ENCODE measurements around the gene PALM. TPM values are rescaled to one million over a fixed set of nuclear protein-coding genes. Genes with fewer than 3 reads are reported as not detected.

PALM gene
- total and polyA plus RNA-seq, 4 donors = 16.2 to 45.7 (median 28.1) TPM

GRCh38 chr19:715347-715746 lies 6.6 kb downstream of the PALM start:
- Histone ChIP-seq H3K9me3 (ENCODE audit: control insufficient read depth in 4 of 4, insufficient read depth in 3 of 4, low read length in 3 of 4) (peaks cover 0 to 4% (median 3%) of the 10 kb centered on the region in 4 donors), H3K36me3 (ENCODE audit: control insufficient read depth in 4 of 4, insufficient read depth in 4 of 4, low read length in 4 of 4) (peaks cover 0 to 4% (median 1%) of the 10 kb centered on the region in 4 donors), H3K9ac (ENCODE audit: insufficient read depth in 1 of 2, low read length in 2 of 2) (no peak overlapping the region), H3K4me1 (ENCODE audit: control insufficient read depth in 5 of 5, insufficient read depth in 5 of 5, low read length in 5 of 5) (peaks cover 0 to 14% (median 3%) of the 10 kb centered on the region in 5 donors), H3K27ac (ENCODE audit: low read depth in 1 of 2, low read length in 1 of 2) (no peak overlapping the region), H3K27me3 (ENCODE audit: control insufficient read depth in 3 of 3, insufficient read depth in 3 of 3, low read length in 2 of 3) (no peaks in the 10 kb centered on the region), H3K4me3 (no peak overlapping the region)
- no peak for TF ChIP-seq CTCF (IDR thresholded peaks at IDR 0.05; ENCODE audit: control extremely low read depth, extremely low read depth)
- 94 to 95% methylated on average over 3 of the region's 3 CpGs for WGBS, 2 donors
- DNase-seq (no peak), ATAC-seq (ENCODE audit: insufficient read depth, low FRiP score) (no peak)

GRCh38 chr19:718251-718951 lies 9.7 kb downstream of the PALM start:
- Histone ChIP-seq H3K4me3 (no peak overlapping the region), H3K27me3 (ENCODE audit: control insufficient read depth in 3 of 3, insufficient read depth in 3 of 3, low read length in 2 of 3) (no peaks in the 10 kb centered on the region), H3K9me3 (ENCODE audit: control insufficient read depth in 4 of 4, insufficient read depth in 3 of 4, low read length in 3 of 4) (peaks cover 0 to 4% (median 3%) of the 10 kb centered on the region in 4 donors), H3K9ac (ENCODE audit: insufficient read depth in 1 of 2, low read length in 2 of 2) (no peak overlapping the region), H3K36me3 (ENCODE audit: control insufficient read depth in 4 of 4, insufficient read depth in 4 of 4, low read length in 4 of 4) (peaks cover 0 to 4% (median 1%) of the 10 kb centered on the region in 4 donors), H3K27ac (ENCODE audit: low read depth in 1 of 2, low read length in 1 of 2) (peak overlapping the region in 1 of 2 donors; percentile 58), H3K4me1 (ENCODE audit: control insufficient read depth in 5 of 5, insufficient read depth in 5 of 5, low read length in 5 of 5) (peaks cover 0 to 16% (median 9%) of the 10 kb centered on the region in 5 donors)
- ATAC-seq (ENCODE audit: insufficient read depth, low FRiP score) = no peak
- no peak for TF ChIP-seq CTCF (IDR thresholded peaks at IDR 0.05; ENCODE audit: control extremely low read depth, extremely low read depth)
- DNase-seq = no peak
- WGBS, 2 donors = 59 to 62% methylated on average over 20 to 23 of the region's 23 CpGs

GRCh38 chr19:718991-719512 lies 10.3 kb downstream of the PALM start:
- Histone ChIP-seq H3K9me3 (ENCODE audit: control insufficient read depth in 4 of 4, insufficient read depth in 3 of 4, low read length in 3 of 4) (peaks cover 0 to 4% (median 3%) of the 10 kb centered on the region in 4 donors), H3K36me3 (ENCODE audit: control insufficient read depth in 4 of 4, insufficient read depth in 4 of 4, low read length in 4 of 4) (peaks cover 0 to 4% (median 1%) of the 10 kb centered on the region in 4 donors), H3K27ac (ENCODE audit: low read depth in 1 of 2, low read length in 1 of 2) (peak overlapping the region in 1 of 2 donors; percentile 20), H3K9ac (ENCODE audit: insufficient read depth in 1 of 2, low read length in 2 of 2) (no peak overlapping the region), H3K27me3 (ENCODE audit: control insufficient read depth in 3 of 3, insufficient read depth in 3 of 3, low read length in 2 of 3) (no peaks in the 10 kb centered on the region), H3K4me3 (no peak overlapping the region), H3K4me1 (ENCODE audit: control insufficient read depth in 5 of 5, insufficient read depth in 5 of 5, low read length in 5 of 5) (peaks cover 0 to 16% (median 9%) of the 10 kb centered on the region in 5 donors)
- no peak for TF ChIP-seq CTCF (IDR thresholded peaks at IDR 0.05; ENCODE audit: control extremely low read depth, extremely low read depth)
- DNase-seq (peak; percentile 81 to 85 (median 85)), ATAC-seq (ENCODE audit: insufficient read depth, low FRiP score) (peak; percentile 31)
- WGBS, 2 donors = 24 to 29% methylated on average over 43 to 54 of the region's 54 CpGs

Measured in lung (tissue), 12 donors.